Hypothalamus (tissue), 51 donors: Measurements from ENCODE around the gene POGK.
"Not testable (repeated sequence)": the region's sequence is repeated elsewhere in the genome, so short reads cannot be mapped to it uniquely, and the experiment has no call there.

Experiments
- DNase-seq, 51 donors: peaks; one replicate each; lab custom pipeline; 2025; lab: John Stamatoyannopoulos, UW

The POGK gene

DNA sequence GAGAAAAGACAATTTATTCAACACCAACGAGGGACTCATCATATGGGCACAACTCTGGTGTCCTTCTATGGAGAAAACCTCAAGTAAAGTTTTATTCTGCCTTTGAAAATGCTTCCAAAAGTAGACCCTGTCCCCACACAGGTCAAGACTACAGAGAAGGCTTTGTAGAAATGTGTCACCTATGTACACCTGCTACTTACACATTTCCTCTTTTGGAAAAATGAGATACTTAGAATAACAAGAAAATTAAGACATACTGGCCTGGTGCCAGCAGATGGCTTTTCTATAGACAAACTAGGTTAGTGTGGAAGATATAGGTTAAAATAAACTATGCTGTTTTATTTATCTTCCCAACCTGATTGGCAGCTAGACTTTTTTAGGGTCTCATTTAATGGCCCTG, 13.6 kb downstream of the POGK start:
- no peak for DNase-seq

DNA sequence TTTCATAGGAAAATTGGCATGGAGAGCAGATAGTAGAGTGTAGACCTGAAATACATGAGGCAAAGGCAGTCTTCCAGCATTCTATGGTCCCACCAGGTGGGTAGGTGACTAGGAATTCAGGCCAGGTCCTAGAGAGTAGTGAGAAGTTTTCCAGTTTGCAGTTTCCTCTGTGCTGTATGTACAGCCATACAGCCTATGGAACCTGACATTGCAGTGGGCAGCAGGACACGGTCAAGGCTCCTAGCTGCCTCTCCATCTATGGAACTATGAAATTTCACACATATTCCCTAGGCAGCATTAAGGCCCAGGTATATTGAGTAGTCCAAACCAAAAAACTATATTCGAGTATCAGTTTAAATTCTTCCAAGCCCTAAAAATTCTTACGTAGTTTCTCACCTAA, 16.3 kb downstream of the POGK start:
- no peak for DNase-seq

GRCh38 chr1:166857995-166858394, 18.7 kb downstream of the POGK start:
- DNase-seq: no peak

DNA sequence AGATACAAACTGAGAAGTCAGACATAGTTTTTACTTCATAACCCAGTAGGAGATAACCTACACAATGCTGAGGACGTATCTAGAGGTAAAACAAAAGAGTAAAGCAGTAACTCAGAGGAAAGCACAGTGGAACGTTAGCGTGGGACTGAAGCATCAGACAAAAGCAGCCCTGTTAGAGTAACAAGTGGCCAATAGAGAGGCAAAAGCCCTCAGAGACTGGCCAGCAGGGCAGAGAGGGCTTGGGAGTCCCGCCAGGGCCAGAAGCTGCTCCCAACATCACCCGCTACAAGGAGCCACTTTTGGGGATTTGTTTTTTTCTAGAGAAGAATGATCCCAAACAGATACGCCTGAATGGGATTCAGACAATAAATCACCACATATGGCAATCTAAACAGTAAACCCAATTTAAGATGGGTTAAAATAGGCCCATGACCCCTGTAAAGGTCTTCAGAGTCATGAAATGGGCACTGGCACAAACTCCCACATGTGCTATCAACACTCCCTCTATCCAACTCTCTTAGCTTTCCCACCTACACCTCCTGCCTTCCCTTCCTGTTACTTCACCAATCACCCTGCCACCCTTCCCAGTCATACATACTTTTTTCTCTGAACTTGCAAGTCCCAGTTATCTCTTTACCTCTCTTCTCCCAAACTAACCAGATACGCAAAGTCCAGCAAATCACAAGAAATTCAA, 19.6 kb downstream of the POGK start:
- peak in 38 of 51 donors; percentile 9 to 83 (median 52) for DNase-seq

DNA sequence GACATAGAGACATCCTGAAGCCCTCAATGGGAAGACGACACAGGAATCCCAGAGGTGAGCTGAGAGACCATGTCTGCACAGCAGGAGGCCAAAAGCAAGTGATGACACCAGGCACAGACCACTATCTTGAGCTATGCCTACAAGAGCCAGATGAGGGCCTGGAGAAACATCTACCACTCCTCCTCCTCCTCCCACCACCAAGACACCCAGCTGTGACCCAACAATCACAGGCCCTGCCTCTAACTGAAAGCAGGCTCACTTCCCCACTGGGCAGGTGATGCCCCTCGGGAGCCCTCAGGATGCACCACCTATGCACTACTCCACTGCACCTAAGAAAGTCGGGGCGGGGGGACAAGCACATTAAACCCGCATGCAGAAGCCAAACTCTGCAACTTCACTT, 20.3 kb downstream of the POGK start:
- no peak for DNase-seq

GRCh38 chr1:166865926-166866325, 26.7 kb downstream of the POGK start:
- no peak for DNase-seq

- no peak for DNase-seq
These were observed 29.4 kb downstream of the POGK start for GRCh38 chr1:166868639-166869038.

GRCh38 chr1:166869318-166870099, 30.2 kb downstream of the POGK start:
- DNase-seq: no peak

GRCh38 chr1:166870584-166870983, 31.3 kb downstream of the POGK start:
- DNase-seq: no peak

DNA sequence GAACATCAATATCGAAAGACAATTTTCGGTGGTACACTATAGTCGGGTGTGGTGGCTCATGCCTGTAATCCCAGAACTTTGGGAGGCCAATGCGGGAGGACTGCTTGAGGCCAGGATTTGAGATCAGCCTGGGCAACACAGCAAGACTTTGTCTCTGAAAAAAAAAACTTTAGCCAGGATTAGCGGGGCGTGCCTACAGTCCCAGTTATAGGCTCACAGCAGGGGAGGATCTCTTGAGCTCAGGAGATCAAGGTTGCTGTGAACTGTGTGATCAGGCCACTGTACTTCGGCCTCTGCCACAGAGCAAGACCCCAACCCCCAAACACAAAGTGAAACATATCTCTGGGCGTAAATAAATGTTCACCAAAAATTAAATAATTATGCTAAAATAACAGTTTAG, 35.2 kb downstream of the POGK start:
- DNase-seq: no peak

GRCh38 chr1:166875302-166875733, 36.0 kb downstream of the POGK start:
- DNase-seq: no peak

DNA sequence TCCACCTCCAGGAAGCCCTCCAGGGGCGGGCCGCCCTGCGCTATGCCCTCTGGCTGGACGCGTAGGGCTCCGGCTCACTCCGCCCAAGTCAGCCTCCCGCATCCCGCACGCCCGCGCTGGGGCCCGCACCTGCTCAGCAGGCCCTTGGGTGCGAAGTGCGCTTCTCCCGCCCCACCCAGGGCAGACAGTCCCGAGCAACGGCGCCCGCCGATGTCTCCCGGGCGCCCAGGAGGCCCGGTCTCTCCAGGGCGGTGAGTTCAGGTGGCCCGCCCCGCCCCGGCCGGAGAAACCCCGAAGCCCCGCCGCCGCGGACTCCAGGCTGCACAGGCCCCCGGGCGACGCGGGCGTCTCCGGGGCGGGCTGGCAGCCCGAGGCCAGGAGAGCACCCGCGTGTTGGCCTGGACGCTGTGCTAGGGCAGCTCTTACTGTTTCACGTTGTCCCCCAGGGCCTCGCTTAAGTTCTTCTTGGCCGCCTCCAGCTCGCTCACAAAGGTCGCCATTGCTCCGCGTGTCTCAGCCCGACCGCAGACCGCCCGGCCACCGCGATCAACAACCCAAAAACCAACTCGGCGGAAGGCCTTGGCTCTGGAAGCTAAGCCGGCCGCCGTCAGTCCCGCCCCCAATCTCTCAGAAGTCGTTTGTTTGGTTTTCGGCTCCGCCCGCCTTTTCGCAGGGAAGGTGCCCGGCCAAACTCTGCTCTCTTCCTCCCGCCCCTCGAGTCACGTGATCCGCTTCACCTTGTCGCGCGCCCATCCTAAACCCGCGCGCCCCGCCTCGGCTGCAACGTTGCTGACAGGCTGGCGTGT, 36.7 kb downstream of the POGK start, which contains the start of gene TADA1:
Gene TADA1, minus strand, starts transcription at position 531 of the 806 bp plus-strand sequence. Its CDS starts 31 bp downstream, at position 500.
- peak; percentile 65 to 99 (median 96) for DNase-seq

DNA sequence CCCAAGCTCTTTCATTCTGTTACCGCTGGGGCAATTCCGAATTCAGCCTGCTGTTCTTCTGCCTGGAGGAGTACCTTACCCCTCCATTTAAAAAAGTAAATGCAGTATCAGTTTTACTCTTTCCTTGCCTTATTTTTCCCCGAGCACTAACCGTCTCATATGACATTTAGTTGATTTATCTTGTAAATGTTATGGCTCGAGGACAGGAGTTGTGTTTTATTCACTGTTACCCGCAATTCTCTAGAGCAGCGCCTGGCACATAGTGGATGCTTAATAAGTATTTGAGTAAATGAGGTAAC, 37.2 kb downstream of the POGK start:
- DNase-seq: peak in 1 of 51 donors; percentile 60

GRCh38 chr1:166878173-166878917, 39.1 kb downstream of the POGK start:
- not testable (repeated sequence) for DNase-seq

DNA sequence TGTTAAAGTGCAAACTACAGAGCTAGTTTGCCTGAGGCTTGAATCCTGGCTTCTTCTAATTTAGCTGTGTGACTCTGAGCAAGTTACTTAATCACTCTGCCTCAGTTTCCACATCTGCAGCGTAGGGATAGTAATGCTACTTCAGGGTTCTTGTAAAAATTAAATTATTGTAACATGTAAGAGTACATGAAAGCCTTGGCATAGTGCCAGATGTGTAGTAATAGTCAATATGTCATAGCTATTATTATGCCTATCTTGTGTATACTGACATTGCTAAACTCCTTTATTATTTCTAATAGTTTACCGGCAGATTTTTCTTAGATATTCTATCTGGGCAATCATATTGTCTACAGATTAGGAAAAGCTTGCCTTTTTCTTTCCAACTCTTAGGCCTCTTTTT, 43.6 kb downstream of the POGK start:
- no peak for DNase-seq

GRCh38 chr1:166884040-166884642, 44.9 kb downstream of the POGK start:
- peak in 42 of 51 donors; percentile 4 to 77 (median 40) for DNase-seq

DNA sequence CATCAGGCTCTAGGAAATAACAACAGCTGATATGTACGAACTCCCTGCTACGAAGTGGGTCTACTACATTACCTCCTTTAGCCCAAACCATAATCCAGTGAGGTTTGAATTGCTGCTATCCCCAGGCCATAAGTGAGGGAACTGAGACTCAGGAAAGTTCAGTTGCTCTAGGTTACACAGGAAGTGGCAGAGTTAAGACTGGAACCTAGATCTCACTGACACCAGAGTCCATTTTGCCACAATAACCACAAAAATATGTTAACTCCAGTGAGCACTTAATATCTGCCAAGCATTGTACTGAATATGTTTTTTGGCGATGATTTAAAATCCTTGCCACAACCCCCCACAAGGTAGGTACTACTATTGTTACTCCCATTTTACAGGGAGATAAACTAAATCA, 45.7 kb downstream of the POGK start:
- no peak for DNase-seq

- DNase-seq: peak in 5 of 51 donors; percentile 2 to 25 (median 5)
These were observed 49.3 kb downstream of the POGK start for GRCh38 chr1:166888373-166889111.

DNA sequence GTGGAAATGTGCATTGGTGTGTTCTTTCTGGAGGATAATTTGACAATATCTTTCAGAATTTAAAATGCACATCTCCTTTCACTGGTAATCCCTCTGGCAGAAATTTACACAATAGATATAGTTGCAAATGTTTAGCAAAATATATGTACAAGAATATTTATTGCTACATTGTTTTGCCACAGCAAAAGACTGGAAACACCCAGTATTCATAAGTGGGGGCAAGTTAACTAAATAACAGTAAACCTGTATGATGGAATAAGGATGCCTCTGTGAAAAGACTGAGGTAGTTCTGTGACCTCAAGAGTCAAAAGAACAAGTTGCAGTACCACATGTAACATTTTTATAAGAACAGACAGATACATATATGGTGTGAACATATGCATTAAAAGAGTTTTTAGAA, 50.5 kb downstream of the POGK start:
- no peak for DNase-seq
